Fibroblast of lung (primary cell): ENCODE measurements around the gene RNF125.

ENCODE experiments used
- CTCF ChIP-seq, 2 donors: IDR thresholded peaks in 1 of 2; conservative IDR thresholded peaks in 1 of 2; 1 replicate in 1 of 2; 2 replicates in 1 of 2; pipeline ENCODE4 v1.5.1; 2011 to 2012; ENCODE audit warnings: low read length in 2 of 2, control low read depth in 1 of 2, inconsistent platforms in 1 of 2, low read depth in 1 of 2, mild to moderate bottlenecking in 1 of 2
- EZH2 ChIP-seq: IDR thresholded peaks from 2 replicates; pipeline ENCODE4 v1.5.1; 2012; ENCODE audit warnings: low read length, control low read depth, mild to moderate bottlenecking; ENCODE audit errors: missing control alignments

GRCh38 chr18:31996007-31996406 is 22.6 kb upstream of the RNF125 start:
- no peak for TF ChIP-seq CTCF (conservative IDR thresholded peaks at IDR 0.05 in 1 of 2, IDR thresholded peaks at IDR 0.05 in 1 of 2; ENCODE audit: low read depth in 1 of 2, low read length in 2 of 2)
- TF ChIP-seq EZH2: no peak
